ENCODE data around the gene GRM8. TPM values are rescaled to one million over a fixed set of nuclear protein-coding genes. Genes with fewer than 3 reads are reported as not detected.

Gene GRM8
- total and polyA plus RNA-seq, 8 donors: 0.11 to 1.2 (median 0.89) TPM

- DNase-seq (no peak), ATAC-seq (peak in 3 of 4 donors; percentile 29 to 87 (median 87)), FAIRE-seq (no peak)
- Histone ChIP-seq H3K27ac (no peak overlapping the region), H3K9me3 (no peaks in the 10 kb centered on the region), H3K4me3 (no peak overlapping the region), H3K4me1 (peaks cover 5 to 13% (median 12%) of the 10 kb centered on the region in 3 donors), H3K27me3 (no peaks in the 10 kb centered on the region), H3K36me3 (no peaks in the 10 kb centered on the region)
- TF ChIP-seq CTCF (IDR thresholded peaks at IDR 0.05): no peak
- 10 to 14% methylated on average over 2 of the region's 2 CpGs for WGBS, 2 donors
- intact Hi-C loops (cut with DNase I): no loop called here
These were observed 816.4 kb downstream of the GRM8 start for GRCh38 chr7:126436213-126436868.

- Histone ChIP-seq H3K4me1 (no peaks in the 10 kb centered on the region), H3K4me3 (no peak overlapping the region), H3K27me3 (no peaks in the 10 kb centered on the region), H3K36me3 (no peaks in the 10 kb centered on the region), H3K9me3 (no peaks in the 10 kb centered on the region), H3K27ac (no peak overlapping the region)
- 93 to 100% methylated on average over 1 of the region's 1 CpG for WGBS, 2 donors
- intact Hi-C loops (cut with DNase I): no loop called here
- no peak for TF ChIP-seq CTCF (IDR thresholded peaks at IDR 0.05)
- DNase-seq (no peak), FAIRE-seq (no peak), ATAC-seq (no peak)
These were observed 826.1 kb downstream of the GRM8 start for GRCh38 chr7:126426652-126427051.

- Histone ChIP-seq H3K4me1 (no peaks in the 10 kb centered on the region), H3K36me3 (no peaks in the 10 kb centered on the region), H3K27me3 (no peaks in the 10 kb centered on the region), H3K27ac (no peak overlapping the region), H3K9me3 (no peaks in the 10 kb centered on the region), H3K4me3 (no peak overlapping the region)
- no peak for DNase-seq
- 77 to 82% methylated on average over 1 of the region's 1 CpG for WGBS, 2 donors
- FAIRE-seq: no peak
- no peak for TF ChIP-seq CTCF (IDR thresholded peaks at IDR 0.05)
- intact Hi-C loops (cut with DNase I): no loop called here
- no peak for ATAC-seq
These were observed 827.8 kb downstream of the GRM8 start for GRCh38 chr7:126424985-126425384.

GRCh38 chr7:126419047-126419446, 833.7 kb downstream of the GRM8 start:
- ATAC-seq (no peak), FAIRE-seq (no peak), DNase-seq (no peak)
- 70 to 78% methylated on average over 4 of the region's 4 CpGs for WGBS, 2 donors
- intact Hi-C loops (cut with DNase I): no loop called here
- H3K36me3 ChIP-seq: no peaks in the 10 kb centered on the region
- no peak overlapping the region for H3K4me3 ChIP-seq
- H3K4me1 ChIP-seq: no peaks in the 10 kb centered on the region
- no peak overlapping the region for H3K27ac ChIP-seq
- no peaks in the 10 kb centered on the region for H3K9me3 ChIP-seq
- H3K27me3 ChIP-seq: no peaks in the 10 kb centered on the region
- no peak for TF ChIP-seq CTCF (IDR thresholded peaks at IDR 0.05)

- ATAC-seq (no peak), FAIRE-seq (no peak)
- no peaks in the 10 kb centered on the region for H3K36me3 ChIP-seq
These were observed 840.8 kb downstream of the GRM8 start for GRCh38 chr7:126411821-126412383.

More at GRCh38 chr7:126411821-126412383, 840.8 kb downstream of the GRM8 start:
- WGBS, 2 donors: 70 to 77% methylated on average over 3 of the region's 3 CpGs
- Histone ChIP-seq H3K27me3 (no peaks in the 10 kb centered on the region), H3K9me3 (no peaks in the 10 kb centered on the region), H3K4me3 (no peak overlapping the region), H3K27ac (no peak overlapping the region), H3K4me1 (no peaks in the 10 kb centered on the region)
- TF ChIP-seq CTCF (IDR thresholded peaks at IDR 0.05): no peak
- intact Hi-C loops (cut with DNase I): no loop called here
- no peak for DNase-seq
